Endothelial cell of umbilical vein (primary cell): Measurements from ENCODE around the gene PLK1. TPM values are rescaled to one million over a fixed set of nuclear protein-coding genes. Genes with fewer than 3 reads are reported as not detected.

Experiments used
- BruUV-seq: library from RNA; stranded (reverse); fragments of 400-500 nt; replicated peaks from 2 replicates; lab custom pipeline; 2021; lab: Mats Ljungman, UMichigan
- CTCF ChIA-PET: fragments of 300-600, 350-600 bp; sonication (Branson Sonifier 250); formaldehyde crosslinking; loops from one replicate; lab custom pipeline; 2021; ENCODE audit warnings: antibody characterized with exemption, inconsistent platforms; lab: Charles Lee
- POLR2A ChIA-PET: fragments of 300-600, 350-600 bp; sonication (Branson Sonifier 250); formaldehyde crosslinking; loops from one replicate; lab custom pipeline; 2021; ENCODE audit warnings: antibody characterized with exemption, inconsistent platforms; lab: Charles Lee
- DNase-seq: peaks from one replicate; pipeline ENCODE4 v3.0.0-alpha.2; 2011; ENCODE audit warnings: low read depth, low spot score
- FAIRE-seq: peaks from 2 replicates; lab custom pipeline; 2011; peaks lifted over from hg19 to GRCh38; lab: Jason Lieb, UNC
- H2AFZ ChIP-seq: 2 replicates; pipeline ENCODE4 v1.6.0; 2012; ENCODE audit warnings: low read depth, low read length, control low read depth, inconsistent platforms
- H3K27ac ChIP-seq: 2 replicates; pipeline ENCODE4 v1.5.1; 2011; ENCODE audit warnings: low read depth, mild to moderate bottlenecking, control low read depth, low read length, moderate library complexity; ENCODE audit not compliant: insufficient read depth
- H3K27me3 ChIP-seq, 2 experiments: 2 replicates each; pipeline versions ENCODE4 v1.6.0 to v1.6.1; 2011; ENCODE audit warnings: low read length in 2 of 2, mixed read lengths in 1 of 2; ENCODE audit not compliant: control insufficient read depth in 2 of 2, insufficient read depth in 2 of 2
- H3K36me3 ChIP-seq, 2 experiments: 2 replicates in 1 of 2; 3 replicates in 1 of 2; pipeline ENCODE4 v1.5.1; 2011; ENCODE audit warnings: low read length in 2 of 2, mild to moderate bottlenecking in 1 of 2, moderate library complexity in 1 of 2; ENCODE audit not compliant: control insufficient read depth in 2 of 2, insufficient read depth in 2 of 2; ENCODE audit errors: extremely low read depth in 1 of 2
- H3K4me1 ChIP-seq: 3 replicates; pipeline ENCODE4 v1.5.1; 2011; ENCODE audit warnings: mild to moderate bottlenecking, low read length; ENCODE audit not compliant: control insufficient read depth, insufficient read depth; ENCODE audit errors: extremely low read depth
- H3K4me2 ChIP-seq: 2 replicates; pipeline ENCODE4 v1.6.1; 2011; ENCODE audit warnings: low read length, control low read depth, mixed read lengths; ENCODE audit not compliant: insufficient read depth
- H3K4me3 ChIP-seq, 3 experiments: fragments of 200-600 bp in 1 of 3; sonication (generic), shearing (Covaris generic) in 1 of 3; replicated peaks in 1 of 3; 2 replicates each; pipeline ENCODE4 v1.5.1; 2011 to 2016; ENCODE audit warnings: control low read depth in 3 of 3, low read length in 3 of 3, mild to moderate bottlenecking in 2 of 3, inconsistent platforms in 1 of 3, low read depth in 1 of 3, moderate library complexity in 1 of 3; ENCODE audit not compliant: insufficient read depth in 1 of 3
- H3K79me2 ChIP-seq: 2 replicates; pipeline ENCODE4 v1.6.0; 2012; ENCODE audit warnings: low read length, inconsistent platforms; ENCODE audit not compliant: control insufficient read depth, insufficient read depth
- H3K9ac ChIP-seq: replicated peaks from 2 replicates; pipeline ENCODE3; 2011; ENCODE audit warnings: low read length, control low read depth; ENCODE audit not compliant: insufficient read depth; ENCODE audit errors: extremely low read depth
- H3K9me1 ChIP-seq: replicated peaks from 3 replicates; pipeline ENCODE4 v1.6.0; 2011; ENCODE audit warnings: mild to moderate bottlenecking, low read length; ENCODE audit not compliant: control insufficient read depth, insufficient read depth; ENCODE audit errors: extremely low read depth
- H3K9me3 ChIP-seq: replicated peaks from 2 replicates; pipeline ENCODE4 v1.5.1; 2012; ENCODE audit warnings: low read length, inconsistent platforms; ENCODE audit not compliant: control insufficient read depth, insufficient read depth
- H4K20me1 ChIP-seq: replicated peaks from 2 replicates; pipeline ENCODE3; 2011; ENCODE audit warnings: mild to moderate bottlenecking, low read length; ENCODE audit not compliant: control insufficient read depth, insufficient read depth; ENCODE audit errors: extremely low read depth
- CTCF ChIP-seq, 2 donors: IDR thresholded peaks; 1 replicate in 1 of 2; 2 replicates in 1 of 2; pipeline ENCODE4 v1.5.1; 2011; ENCODE audit warnings: low read length in 2 of 2, mild to moderate bottlenecking in 2 of 2, moderate library complexity in 2 of 2, control low read depth in 1 of 2, inconsistent platforms in 1 of 2, low read depth in 1 of 2; ENCODE audit not compliant: insufficient read depth in 1 of 2; ENCODE audit errors: extremely low read depth in 1 of 2
- EZH2 ChIP-seq: IDR thresholded peaks from 2 replicates; pipeline ENCODE4 v1.6.1; 2012; ENCODE audit warnings: borderline replicate concordance, low read depth, mild to moderate bottlenecking, moderate library complexity, low read length, inconsistent platforms; ENCODE audit not compliant: severe bottlenecking
- FOS ChIP-seq: IDR thresholded peaks from 2 replicates; pipeline ENCODE4 v1.6.1; 2011; ENCODE audit warnings: mild to moderate bottlenecking, low read length, moderate library complexity, borderline replicate concordance; ENCODE audit not compliant: insufficient read depth
- GATA2 ChIP-seq: IDR thresholded peaks from 2 replicates; pipeline ENCODE4 v1.7.0; 2011; ENCODE audit warnings: low read depth, mild to moderate bottlenecking, moderate library complexity, mixed read lengths, low read length; ENCODE audit not compliant: insufficient read length, insufficient read depth
- JUN ChIP-seq: IDR thresholded peaks from 2 replicates; pipeline ENCODE4 v1.6.1; 2011; ENCODE audit warnings: borderline replicate concordance, low read depth; ENCODE audit not compliant: insufficient read length, insufficient read depth
- MYC ChIP-seq: IDR thresholded peaks from one replicate; pipeline ENCODE4 v1.6.1; 2011; ENCODE audit warnings: mild to moderate bottlenecking, low read depth, low read length
- POLR2A ChIP-seq: IDR thresholded peaks from 2 replicates; pipeline ENCODE4 v1.6.1; 2012; ENCODE audit warnings: low read depth, mild to moderate bottlenecking, control low read depth, low read length
- POLR2AphosphoS5 ChIP-seq: IDR thresholded peaks from 2 replicates; pipeline ENCODE4 v1.6.1; 2012; ENCODE audit warnings: low read depth, mild to moderate bottlenecking, control low read depth, low read length, moderate library complexity; ENCODE audit not compliant: insufficient read depth
- dilution Hi-C: fragments of 300-500 bp; cut with MboI; formaldehyde crosslinking; loops from one replicate; pipeline ENCODE4 v1.15.0; 2019; ENCODE audit warnings: low sequenced_read_pairs; ENCODE audit not compliant: extremely low pct_ligation_motif_present
- intact Hi-C: fragments of 100-400 bp; cut with micrococcal nuclease; formaldehyde crosslinking; loops from one replicate; pipeline ENCODE4 v1.10.0; 2022
- polyA plus RNA-seq, 4 experiments: library from polyadenylated mRNA; depleted of rRNA in 3 of 4; stranded (reverse) in 3 of 4; unstranded in 1 of 4; fragments of >200 nt; gene quantifications; 2 replicates each; pipeline versions ENCODE4 v1.2.1 to v1.2.3, GENCODE V29; 2011 to 2012; ENCODE audit warnings: missing spikeins in 1 of 4
- total RNA-seq: library from RNA; stranded (reverse); gene quantifications from 2 replicates; pipeline ENCODE4 v1.2.3, GENCODE V29; 2021
- TF ChIP-seq, protein P1 (sequence below): IDR thresholded peaks from 2 replicates; pipeline ENCODE4 v1.6.1; 2011; ENCODE audit not compliant: insufficient read depth, insufficient read length

Gene PLK1
- total and polyA plus RNA-seq, 2 donors (not counting 3 experiments of a cell fraction or from before 2014, with no cell fraction given): 94.9 to 109 TPM

DNA sequence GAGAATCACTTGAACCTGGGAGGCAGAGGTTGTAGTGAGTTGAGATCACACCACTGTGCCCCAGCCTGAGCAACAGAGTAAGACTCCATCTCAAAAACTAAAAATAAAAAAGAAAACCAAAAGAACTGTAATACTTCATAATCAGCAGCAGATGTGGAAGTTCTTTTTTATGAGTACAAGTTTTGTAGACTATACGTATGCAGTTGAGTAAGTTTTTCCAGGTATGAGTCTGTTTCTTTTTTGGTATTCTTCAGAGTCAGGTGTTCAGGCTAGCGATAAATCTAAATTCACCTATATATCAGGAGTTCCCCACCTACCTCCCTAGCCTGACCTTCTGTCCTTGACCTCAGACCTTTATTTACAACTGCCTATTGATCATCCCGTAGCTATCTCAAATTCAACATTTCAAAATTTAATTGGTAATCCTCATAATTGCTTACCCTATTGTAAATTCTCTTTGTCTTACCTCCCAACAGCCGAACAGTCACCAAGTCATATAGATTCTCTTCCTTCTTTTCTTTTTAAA, 26.7 kb upstream of the PLK1 start:
- Histone ChIP-seq H3K79me2 (peaks cover 59% of the 10 kb centered on the region), H3K27ac (no peak overlapping the region), H3K4me3 (no peak overlapping the region), H4K20me1 (no peaks in the 10 kb centered on the region), H3K4me1 (no peaks in the 10 kb centered on the region), H3K9me1 (no peaks in the 10 kb centered on the region), H3K4me2 (no peak overlapping the region), H3K27me3 (no peaks in the 10 kb centered on the region), H3K9me3 (no peaks in the 10 kb centered on the region), H2AFZ (no peak overlapping the region), H3K36me3 (peaks cover 2 to 4% of the 10 kb centered on the region in 2 experiments), H3K9ac (no peak overlapping the region)
- CTCF ChIA-PET: no interaction called here
- intact Hi-C loops: no loop called here
- no TSS peak for BruUV-seq
- DNase-seq: no peak
- TF ChIP-seq FOS (no peak), EZH2 (no peak), GATA2 (no peak), MYC (no peak), JUN (no peak), POLR2AphosphoS5 (no peak), CTCF (IDR thresholded peaks at IDR 0.05; ENCODE audit: extremely low read depth in 1 of 2, insufficient read depth in 1 of 2, low read depth in 1 of 2, low read length in 2 of 2) (no peak), POLR2A (no peak)
- TF ChIP-seq, protein P1, sequence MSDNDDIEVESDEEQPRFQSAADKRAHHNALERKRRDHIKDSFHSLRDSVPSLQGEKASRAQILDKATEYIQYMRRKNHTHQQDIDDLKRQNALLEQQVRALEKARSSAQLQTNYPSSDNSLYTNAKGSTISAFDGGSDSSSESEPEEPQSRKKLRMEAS: no peak
- POLR2A ChIA-PET: no interaction called here
- no peak for FAIRE-seq
- dilution Hi-C loops: no loop called here
